Transverse colon (tissue), 4 donors: ENCODE measurements around the gene DRD1. TPM values are rescaled to one million over a fixed set of nuclear protein-coding genes. Genes with fewer than 3 reads are reported as not detected.

Experiments used
- DNase-seq: peaks from one replicate; pipeline ENCODE4 v3.0.0-alpha.2; 2019
- H3K27ac ChIP-seq, 4 donors: fragments of 200-600 bp; sonication (generic); 2 replicates each; pipeline ENCODE4 v1.5.1; 2016 to 2018; ENCODE audit warnings: inconsistent platforms in 4 of 4
- H3K27me3 ChIP-seq: fragments of 200-600 bp; sonication (generic); 2 replicates; pipeline ENCODE4 v1.5.1; 2017; ENCODE audit warnings: inconsistent platforms
- H3K36me3 ChIP-seq, 4 donors: fragments of 200-600 bp; sonication (generic); 2 replicates each; pipeline ENCODE4 v1.5.1; 2017 to 2019; ENCODE audit warnings: inconsistent platforms in 4 of 4
- H3K4me1 ChIP-seq, 4 donors: fragments of 200-600 bp; sonication (generic); 2 replicates each; pipeline ENCODE4 v1.5.1; 2017 to 2020; ENCODE audit warnings: inconsistent platforms in 4 of 4
- H3K4me3 ChIP-seq, 4 donors: fragments of 200-600 bp; sonication (generic); 1 replicate in 1 of 4; 2 replicates in 3 of 4; pipeline versions ENCODE4 v1.5.1 to v1.6.1; 2017 to 2019; ENCODE audit warnings: inconsistent platforms in 4 of 4
- H3K9me3 ChIP-seq, 2 donors: fragments of 200-600 bp; sonication (generic); 2 replicates each; pipeline ENCODE4 v1.5.1; 2017 to 2019; ENCODE audit warnings: inconsistent platforms in 2 of 2
- EP300 ChIP-seq: sonication (generic); formaldehyde crosslinking; IDR thresholded peaks from one replicate; pipeline ENCODE4 v1.6.1; 2017; ENCODE audit warnings: antibody characterized with exemption, low read depth
- POLR2A ChIP-seq: fragments of 450-650 bp; IDR thresholded peaks from one replicate; pipeline ENCODE4 v1.6.1; 2016; ENCODE audit warnings: antibody characterized with exemption, mild to moderate bottlenecking, moderate library complexity
- POLR2AphosphoS5 ChIP-seq, 3 donors: sonication (generic); formaldehyde crosslinking; IDR thresholded peaks; one replicate each; pipeline ENCODE4 v1.6.1; 2016; ENCODE audit warnings: antibody characterized with exemption in 3 of 3
- WGBS, 2 donors: methylation state at CpG; one replicate each; pipeline ENCODE4 v1.1.5; 2018; ENCODE audit warnings: low coverage in 1 of 2; 5-methylcytosine and 5-hydroxymethylcytosine counted together
- in situ Hi-C, 4 donors: fragments of 200-750 bp; cut with MboI; loops; one replicate each; pipeline versions ENCODE4 v1.15.0 to v1.15.1; 2017; ENCODE audit warnings: low sequenced_read_pairs in 3 of 4, low pct_ligation_motif_present in 1 of 4, low pct_unique_long_range_greater_than_20kb in 1 of 4
- intact Hi-C: fragments of 100-400 bp; cut with DNase I; formaldehyde crosslinking; loops from one replicate; pipeline ENCODE4 v1.15.1; 2023; ENCODE audit warnings: low total_unique reads
- total RNA-seq, 4 donors: library from RNA; depleted of rRNA; stranded (reverse); fragments of >200 nt; gene quantifications; one replicate each; pipeline ENCODE4 v1.1.0, GENCODE V29; 2016
- TF ChIP-seq, protein P1 (sequence below), 5 experiments: fragments of 200-600 bp in 3 of 5; fragments of 450-650 bp in 2 of 5; sonication (generic) in 3 of 5; IDR thresholded peaks; 1 replicate in 2 of 5; 2 replicates in 3 of 5; pipeline ENCODE4 v1.5.1; 2016 to 2017; ENCODE audit warnings: antibody characterized with exemption in 5 of 5, inconsistent platforms in 3 of 5, mild to moderate bottlenecking in 2 of 5, moderate library complexity in 1 of 5

The DRD1 gene
- total RNA-seq, 4 donors from 2014 or later = 0.16 TPM; not detected in 3

DNA sequence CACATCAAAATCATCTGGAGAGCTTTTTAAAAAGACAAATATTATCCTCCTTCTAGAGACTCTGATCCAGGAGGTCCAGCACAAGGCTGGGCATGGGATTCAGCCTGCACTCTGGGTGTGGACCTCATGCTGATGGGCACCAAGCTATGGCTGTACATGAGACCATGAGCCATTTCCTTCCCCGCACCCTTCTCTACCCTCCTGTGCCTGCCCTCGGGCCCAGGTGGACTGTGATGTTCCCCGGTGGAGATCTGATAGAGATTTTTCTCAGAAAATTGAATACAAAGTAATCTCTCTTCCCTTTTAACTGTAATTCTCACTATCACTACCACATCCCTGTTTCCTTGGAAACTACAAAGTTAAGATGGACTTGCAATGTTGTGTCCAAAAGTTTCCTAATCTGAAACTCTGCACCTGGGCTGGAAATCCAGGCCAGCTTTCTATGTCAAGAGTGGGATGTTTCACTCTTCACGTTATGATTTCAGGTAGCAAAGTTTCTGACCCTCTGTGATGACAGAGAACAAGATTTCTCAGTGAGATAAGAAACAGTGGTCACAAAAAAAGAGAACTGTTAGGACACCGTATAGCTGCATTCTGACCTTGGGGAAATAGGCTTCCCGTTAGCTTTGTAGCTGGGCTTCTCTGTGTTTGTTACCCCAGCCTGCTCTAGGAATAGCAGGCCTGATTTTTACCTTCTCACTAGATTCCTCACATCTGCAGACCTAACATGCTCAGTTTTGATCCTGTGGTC lies 45.9 kb upstream of the DRD1 start:
- H3K27me3 ChIP-seq = no peaks in the 10 kb centered on the region
- intact Hi-C loops = no loop called here
- DNase-seq = no peak
- 75 to 91% methylated on average over 6 of the region's 6 CpGs for WGBS, 2 donors
- H3K4me1 ChIP-seq = peaks cover 0 to 13% (median 3%) of the 10 kb centered on the region in 4 donors
- TF ChIP-seq POLR2AphosphoS5 (IDR thresholded peaks at IDR 0.05) = no peak
- TF ChIP-seq, protein P1, sequence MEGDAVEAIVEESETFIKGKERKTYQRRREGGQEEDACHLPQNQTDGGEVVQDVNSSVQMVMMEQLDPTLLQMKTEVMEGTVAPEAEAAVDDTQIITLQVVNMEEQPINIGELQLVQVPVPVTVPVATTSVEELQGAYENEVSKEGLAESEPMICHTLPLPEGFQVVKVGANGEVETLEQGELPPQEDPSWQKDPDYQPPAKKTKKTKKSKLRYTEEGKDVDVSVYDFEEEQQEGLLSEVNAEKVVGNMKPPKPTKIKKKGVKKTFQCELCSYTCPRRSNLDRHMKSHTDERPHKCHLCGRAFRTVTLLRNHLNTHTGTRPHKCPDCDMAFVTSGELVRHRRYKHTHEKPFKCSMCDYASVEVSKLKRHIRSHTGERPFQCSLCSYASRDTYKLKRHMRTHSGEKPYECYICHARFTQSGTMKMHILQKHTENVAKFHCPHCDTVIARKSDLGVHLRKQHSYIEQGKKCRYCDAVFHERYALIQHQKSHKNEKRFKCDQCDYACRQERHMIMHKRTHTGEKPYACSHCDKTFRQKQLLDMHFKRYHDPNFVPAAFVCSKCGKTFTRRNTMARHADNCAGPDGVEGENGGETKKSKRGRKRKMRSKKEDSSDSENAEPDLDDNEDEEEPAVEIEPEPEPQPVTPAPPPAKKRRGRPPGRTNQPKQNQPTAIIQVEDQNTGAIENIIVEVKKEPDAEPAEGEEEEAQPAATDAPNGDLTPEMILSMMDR (IDR thresholded peaks at IDR 0.05) = no peak
- no peak for TF ChIP-seq POLR2A
- no peak for TF ChIP-seq EP300
- H3K9me3 ChIP-seq = no peaks in the 10 kb centered on the region
- no peak overlapping the region for H3K4me3 ChIP-seq
- H3K27ac ChIP-seq = no peak overlapping the region
- H3K36me3 ChIP-seq = peaks cover 0 to 28% (median 14%) of the 10 kb centered on the region in 4 donors
- in situ Hi-C loops = no loop called here

DNA sequence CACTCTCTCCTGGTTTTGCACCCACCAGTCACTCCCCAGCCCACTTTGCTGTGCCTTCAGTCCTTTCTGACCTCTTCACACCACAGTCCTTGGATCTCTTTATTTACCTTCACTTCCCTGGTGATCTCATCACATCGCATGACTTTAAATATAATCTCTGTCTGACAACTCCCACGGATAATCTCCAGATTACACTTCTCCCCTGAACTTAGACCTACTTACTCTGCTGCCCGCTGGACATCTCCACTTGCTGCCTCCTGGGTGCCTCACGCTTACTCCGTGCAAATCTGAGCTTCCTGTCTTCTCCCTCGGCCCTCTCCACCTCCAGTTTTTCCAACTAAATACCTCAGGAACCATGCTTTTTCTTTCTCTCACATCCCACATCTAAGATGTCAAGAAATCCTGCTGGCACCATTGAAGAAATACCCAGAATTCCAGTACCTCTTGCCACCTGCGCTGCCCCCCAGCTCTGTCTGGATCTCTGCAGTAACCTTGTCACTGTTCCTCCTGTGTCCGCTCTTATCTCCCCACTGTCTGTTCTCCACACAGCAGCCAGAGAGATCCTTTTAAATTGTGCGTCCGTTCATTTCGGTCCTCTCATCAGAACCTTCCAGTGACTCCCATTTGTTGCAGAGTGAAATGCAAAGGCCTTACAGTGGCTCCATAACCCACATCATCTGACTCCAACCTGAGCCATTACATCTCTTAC lies 43.7 kb upstream of the DRD1 start:
- Histone ChIP-seq H3K9me3 (no peaks in the 10 kb centered on the region), H3K4me3 (no peak overlapping the region), H3K27me3 (no peaks in the 10 kb centered on the region), H3K36me3 (peaks cover 0 to 13% (median 5%) of the 10 kb centered on the region in 4 donors), H3K27ac (no peak overlapping the region), H3K4me1 (peaks cover 0 to 2% (median 0%) of the 10 kb centered on the region in 4 donors)
- TF ChIP-seq, protein P1 (IDR thresholded peaks at IDR 0.05) = no peak
- TF ChIP-seq EP300 = no peak
- TF ChIP-seq POLR2AphosphoS5 (IDR thresholded peaks at IDR 0.05) = no peak
- no peak for TF ChIP-seq POLR2A
- DNase-seq = no peak
- in situ Hi-C loops (no loop called here), intact Hi-C loops (no loop called here)
- WGBS, 2 donors = 88 to 90% methylated on average over 11 of the region's 11 CpGs

DNA sequence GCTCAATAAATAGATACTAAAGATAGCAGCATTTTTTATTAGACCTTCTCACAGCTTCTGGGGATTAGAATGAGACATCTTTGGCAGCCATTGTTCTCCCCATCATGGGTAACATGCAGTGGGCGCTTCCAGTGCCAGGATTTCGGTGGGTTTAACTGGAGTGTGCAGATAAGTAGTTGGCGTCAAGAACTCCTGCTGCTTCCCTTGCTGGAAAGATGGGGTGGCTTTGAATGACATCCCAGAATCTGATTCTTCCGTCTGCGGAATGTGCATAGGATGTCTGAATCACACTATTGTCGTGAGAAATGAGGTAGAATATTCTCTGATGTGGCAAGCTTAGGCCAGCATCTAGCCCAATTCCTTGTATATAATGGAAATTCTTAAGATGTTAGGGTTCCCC lies 41.6 kb upstream of the DRD1 start:
- Histone ChIP-seq H3K27me3 (no peaks in the 10 kb centered on the region), H3K9me3 (no peaks in the 10 kb centered on the region), H3K27ac (no peak overlapping the region), H3K4me1 (peaks cover 0 to 15% (median 5%) of the 10 kb centered on the region in 4 donors), H3K36me3 (no peaks in the 10 kb centered on the region), H3K4me3 (no peak overlapping the region)
- TF ChIP-seq POLR2AphosphoS5 (IDR thresholded peaks at IDR 0.05) (no peak), POLR2A (no peak), EP300 (no peak)
- TF ChIP-seq, protein P1 (IDR thresholded peaks at IDR 0.05) = no peak
- in situ Hi-C loops = no loop called here
- intact Hi-C loops = no loop called here
- DNase-seq = no peak
- 95 to 96% methylated on average over 5 to 6 of the region's 6 CpGs for WGBS, 2 donors

DNA sequence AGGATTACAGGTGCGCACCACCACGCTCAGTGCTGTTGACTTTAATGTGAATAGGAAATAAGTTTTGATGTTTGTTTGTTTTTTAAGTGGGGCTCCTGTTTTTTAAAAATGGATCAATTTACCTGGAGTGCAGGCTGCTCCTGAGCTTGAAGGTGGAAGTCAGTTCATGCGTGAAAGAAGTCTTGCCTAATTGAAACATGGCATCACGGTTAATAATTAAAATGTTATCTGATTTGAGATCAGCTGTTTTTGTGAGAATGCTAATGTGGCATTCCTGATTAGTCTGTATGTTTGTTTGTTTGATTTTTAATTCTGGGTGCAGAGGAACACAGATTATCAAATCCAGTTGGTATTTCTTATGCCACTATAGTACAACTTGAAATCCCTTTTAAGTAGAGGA lies 40.8 kb upstream of the DRD1 start:
- TF ChIP-seq POLR2A = no peak
- TF ChIP-seq EP300 = no peak
- TF ChIP-seq, protein P1 (IDR thresholded peaks at IDR 0.05) = no peak
- no peak for TF ChIP-seq POLR2AphosphoS5 (IDR thresholded peaks at IDR 0.05)
- WGBS, 2 donors = 99 to 100% methylated on average over 1 to 4 of the region's 4 CpGs
- H3K27me3 ChIP-seq = no peaks in the 10 kb centered on the region
- H3K4me1 ChIP-seq = peaks cover 2 to 21% (median 11%) of the 10 kb centered on the region in 4 donors
- no peaks in the 10 kb centered on the region for H3K9me3 ChIP-seq
- intact Hi-C loops (no loop called here), in situ Hi-C loops (no loop called here)
- no peak overlapping the region for H3K4me3 ChIP-seq
- no peak overlapping the region for H3K27ac ChIP-seq
- no peak for DNase-seq
- no peaks in the 10 kb centered on the region for H3K36me3 ChIP-seq
